Upper lobe of left lung (tissue), 6 donors: ENCODE results near the gene MAP1LC3A. TPM values are rescaled to one million over a fixed set of nuclear protein-coding genes. Genes with fewer than 3 reads are reported as not detected.
"Not testable (repeated sequence)": the region's sequence is repeated elsewhere in the genome, so short reads cannot be mapped to it uniquely, and the experiment has no call there.

Source experiments
- ATAC-seq, 2 donors: fragments of 200-7000 bp; cut with Tn5 transposase; one replicate each; pipeline ENCODE4 v1.9.1; 2022; ENCODE audit warnings: mild to moderate bottlenecking in 2 of 2, moderate library complexity in 2 of 2; ENCODE audit not compliant: low FRiP score in 2 of 2
- DNase-seq, 2 donors: peaks; one replicate each; pipeline ENCODE4 v3.0.0-alpha.2; 2019 to 2020
- H3K27ac ChIP-seq, 4 donors: fragments of 200-600 bp; sonication (generic); one replicate each; pipeline ENCODE4 v1.5.1; 2016 to 2019
- H3K27me3 ChIP-seq, 4 donors: fragments of 200-600 bp; sonication (generic); one replicate each; pipeline ENCODE4 v1.5.1; 2017 to 2019
- H3K36me3 ChIP-seq, 4 donors: fragments of 200-600 bp; sonication (generic); one replicate each; pipeline ENCODE4 v1.5.1; 2016 to 2019
- H3K4me1 ChIP-seq, 4 donors: fragments of 200-600 bp; sonication (generic); one replicate each; pipeline ENCODE4 v1.5.1; 2018 to 2019
- H3K4me3 ChIP-seq, 4 donors: fragments of 200-600 bp; sonication (generic); one replicate each; pipeline ENCODE4 v1.5.1; 2017 to 2019; ENCODE audit warnings: mild to moderate bottlenecking in 2 of 4, moderate library complexity in 1 of 4
- H3K9me3 ChIP-seq, 4 donors: fragments of 200-600 bp; sonication (generic); one replicate each; pipeline ENCODE4 v1.5.1; 2018 to 2019
- CTCF ChIP-seq, 6 experiments: fragments of 450-650 bp in 4 of 6; fragments of 200-600 bp in 2 of 6; sonication (generic) in 2 of 6; IDR thresholded peaks; one replicate each; pipeline ENCODE4 v1.5.1; 2016 to 2019; ENCODE audit warnings: antibody characterized with exemption in 6 of 6
- EP300 ChIP-seq, 4 donors: sonication (generic); formaldehyde crosslinking; IDR thresholded peaks; one replicate each; pipeline ENCODE4 v1.5.1; 2017; ENCODE audit warnings: antibody characterized with exemption in 4 of 4, control low read depth in 2 of 4
- POLR2A ChIP-seq, 4 donors: fragments of 450-650 bp; IDR thresholded peaks; one replicate each; pipeline ENCODE4 v1.5.1; 2016 to 2017; ENCODE audit warnings: antibody characterized with exemption in 4 of 4, mild to moderate bottlenecking in 2 of 4
- POLR2AphosphoS5 ChIP-seq, 2 donors: sonication (generic); formaldehyde crosslinking; IDR thresholded peaks; one replicate each; pipeline ENCODE4 v1.5.1; 2017; ENCODE audit warnings: antibody characterized with exemption in 2 of 2
- WGBS, 2 donors: methylation state at CpG; one replicate each; pipeline ENCODE4 v1.1.5; 2017 to 2018; 5-methylcytosine and 5-hydroxymethylcytosine counted together
- total RNA-seq, 6 donors: library from RNA; depleted of rRNA in 4 of 6; stranded (reverse); fragments of >200 nt in 4 of 6; gene quantifications; one replicate each; pipeline versions ENCODE4 v1.1.0 to v1.2.1, GENCODE V29; 2016 to 2021
- donor health status: DM: no; HTN: no; CAD: no; lungs with moderate emphysema.
- donor health status: DM: no; HTN: yes; CAD: no; lungs with severe emphysema.

Gene MAP1LC3A
- total RNA-seq, 6 donors from 2014 or later, result 41.9 to 148 (median 71.8) TPM

- ATAC-seq (no peak), DNase-seq (no peak)
- H3K27ac ChIP-seq, result peak overlapping the region; percentile 89 to 98 (median 96)
- WGBS, 2 donors, result 22 to 27% methylated on average over 19 of the region's 19 CpGs
- peaks cover 13 to 48% (median 24%) of the 10 kb centered on the region in 4 donors for H3K4me1 ChIP-seq
- peaks cover 0 to 22% (median 3%) of the 10 kb centered on the region in 4 donors for H3K36me3 ChIP-seq
- no peaks in the 10 kb centered on the region for H3K27me3 ChIP-seq
- TF ChIP-seq POLR2AphosphoS5 (IDR thresholded peaks at IDR 0.05), result no peak
- no peak for TF ChIP-seq CTCF (IDR thresholded peaks at IDR 0.05)
- TF ChIP-seq POLR2A (IDR thresholded peaks at IDR 0.05), result no peak
- TF ChIP-seq EP300 (IDR thresholded peaks at IDR 0.05), result no peak
- H3K9me3 ChIP-seq, result no peaks in the 10 kb centered on the region
- H3K4me3 ChIP-seq, result peak overlapping the region; percentile 60 to 77 (median 63)
These were observed 43.5 kb upstream of the MAP1LC3A start for GRCh38 chr20:34514897-34515483.

- peak in 1 of 2 donors; percentile 29 for TF ChIP-seq POLR2AphosphoS5 (IDR thresholded peaks at IDR 0.05)
- TF ChIP-seq CTCF (IDR thresholded peaks at IDR 0.05), result no peak
- no peak for TF ChIP-seq EP300 (IDR thresholded peaks at IDR 0.05)
- no peak for TF ChIP-seq POLR2A (IDR thresholded peaks at IDR 0.05)
- WGBS, 2 donors, result 1 to 4% methylated on average over 36 of the region's 36 CpGs
- peaks cover 15 to 48% (median 24%) of the 10 kb centered on the region in 4 donors for H3K4me1 ChIP-seq
- peak overlapping the region; percentile 89 to 98 (median 96) for H3K27ac ChIP-seq
- H3K36me3 ChIP-seq, result peaks cover 0 to 22% (median 3%) of the 10 kb centered on the region in 4 donors
- no peaks in the 10 kb centered on the region for H3K27me3 ChIP-seq
- no peaks in the 10 kb centered on the region for H3K9me3 ChIP-seq
- ATAC-seq (peak; percentile 55 to 94), DNase-seq (peak in 1 of 2 donors; percentile 86)
- peak overlapping the region; percentile 60 to 77 (median 63) for H3K4me3 ChIP-seq
These were observed 42.9 kb upstream of the MAP1LC3A start for GRCh38 chr20:34515484-34516246.

DNA sequence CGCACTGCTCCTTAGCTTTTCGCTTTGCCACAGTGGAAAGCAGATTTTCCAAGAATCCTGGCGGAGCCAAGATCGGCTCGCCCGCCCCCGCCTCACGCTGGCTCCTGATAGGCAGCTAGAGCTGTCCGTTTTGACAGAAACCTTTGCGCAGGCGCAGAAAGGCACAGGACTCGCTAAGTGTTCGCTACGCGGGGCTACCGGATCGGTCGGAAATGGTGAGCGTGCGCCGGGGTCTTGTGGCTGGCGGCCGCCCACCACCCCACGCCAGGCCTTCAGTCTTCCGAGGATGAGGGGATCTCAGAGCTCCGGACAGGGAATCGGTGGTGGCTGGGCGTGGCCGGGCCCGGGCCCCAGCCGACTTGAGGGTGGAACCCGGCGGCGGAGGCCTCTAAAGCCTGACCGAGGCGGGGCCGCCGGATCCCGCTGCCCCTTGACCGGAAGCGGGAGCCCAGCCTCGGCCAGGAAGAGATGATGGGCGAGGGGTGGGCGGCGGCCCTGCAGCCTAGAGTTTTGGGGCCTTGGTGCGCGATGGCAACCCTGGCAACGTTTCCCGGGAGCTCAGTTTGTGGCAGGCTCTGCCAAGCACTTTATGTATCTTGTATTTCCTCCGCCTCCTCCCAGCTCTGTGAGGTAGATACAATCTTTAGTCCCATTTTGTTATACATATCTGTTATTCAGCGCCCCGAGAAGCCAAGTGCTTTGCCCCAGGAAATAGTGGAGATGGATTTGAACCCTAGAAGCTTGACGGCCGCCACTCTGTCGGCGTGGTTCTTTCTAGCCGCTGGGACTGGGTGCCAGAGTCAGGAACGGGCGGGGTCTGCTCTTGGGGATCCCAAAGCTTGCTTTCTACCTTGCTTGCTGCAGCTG lies 42.0 kb upstream of the MAP1LC3A start, which contains the start of gene DYNLRB1:
TSS of gene DYNLRB1 (plus strand) at position 176 of the 867 bp plus-strand sequence. CDS start at position 213, 37 bp downstream.
- Histone ChIP-seq H3K27ac (peak within 1 kb of the TSS; percentile 89 to 98 (median 96)), H3K4me3 (peak within 1 kb of the TSS; percentile 60 to 77 (median 63)), H3K4me1 (peaks cover 15 to 48% (median 24%) of the 10 kb centered on the region in 4 donors), H3K36me3 (peaks cover 0 to 19% (median 3%) of the 10 kb centered on the region in 4 donors), H3K27me3 (no peaks in the 10 kb centered on the region), H3K9me3 (no peaks in the 10 kb centered on the region)
- WGBS, 2 donors, result 0% methylated on average over 15 to 46 of the region's 59 CpGs
- ATAC-seq (peak; percentile 96 to 97), DNase-seq (peak; percentile 95 to 96)
- TF ChIP-seq CTCF (IDR thresholded peaks at IDR 0.05) (no peak), POLR2AphosphoS5 (IDR thresholded peaks at IDR 0.05) (peak; percentile 86 to 94), POLR2A (IDR thresholded peaks at IDR 0.05) (peak in 3 of 4 donors; percentile 81 to 90 (median 84)), EP300 (IDR thresholded peaks at IDR 0.05) (no peak)

GRCh38 chr20:34517114-34517505 lies 41.4 kb upstream of the MAP1LC3A start:
- no peak for DNase-seq
- WGBS, 2 donors, result 0 to 1% methylated on average over 3 of the region's 3 CpGs
- peaks cover 15 to 48% (median 24%) of the 10 kb centered on the region in 4 donors for H3K4me1 ChIP-seq
- ATAC-seq, result no peak
- H3K36me3 ChIP-seq, result peaks cover 0 to 19% (median 3%) of the 10 kb centered on the region in 4 donors
- H3K4me3 ChIP-seq, result peak overlapping the region; percentile 60 to 77 (median 63)
- H3K9me3 ChIP-seq, result no peaks in the 10 kb centered on the region
- peak overlapping the region; percentile 89 to 98 (median 96) for H3K27ac ChIP-seq
- no peak for TF ChIP-seq POLR2AphosphoS5 (IDR thresholded peaks at IDR 0.05)
- H3K27me3 ChIP-seq, result no peaks in the 10 kb centered on the region

- 93 to 98% methylated on average over 7 of the region's 7 CpGs for WGBS, 2 donors
- not testable (repeated sequence) for ATAC-seq, H3K9me3 ChIP-seq, DNase-seq, H3K27ac ChIP-seq, H3K4me3 ChIP-seq, H3K27me3 ChIP-seq
- Histone ChIP-seq H3K36me3 (peaks cover 0 to 25% (median 3%) of the 10 kb centered on the region in 4 donors), H3K4me1 (peaks cover 23 to 54% (median 27%) of the 10 kb centered on the region in 4 donors)
These were observed 39.7 kb upstream of the MAP1LC3A start for GRCh38 chr20:34518863-34519262.

GRCh38 chr20:34519841-34520240 lies 38.7 kb upstream of the MAP1LC3A start:
- not testable (repeated sequence) for H3K27ac ChIP-seq, H3K4me3 ChIP-seq, ATAC-seq, DNase-seq, H3K27me3 ChIP-seq, H3K9me3 ChIP-seq
- H3K36me3 ChIP-seq, result peaks cover 0 to 26% (median 3%) of the 10 kb centered on the region in 4 donors
- H3K4me1 ChIP-seq, result peaks cover 21 to 54% (median 30%) of the 10 kb centered on the region in 4 donors
- WGBS, 2 donors, result 91 to 95% methylated on average over 10 of the region's 10 CpGs
